K562 (cell line): ENCODE data around the gene SGCB. TPM values are rescaled to one million over a fixed set of nuclear protein-coding genes. Genes with fewer than 3 reads are reported as not detected.

Source experiments
- ATAC-seq: fragments of 200-7000 bp; cut with Tn5 transposase; 3 replicates; pipeline ENCODE4 v1.9.1; 2020; ENCODE audit warnings: moderate library complexity
- BruUV-seq: library from RNA; stranded (reverse); fragments of 400-500 nt; replicated peaks from 2 replicates; lab custom pipeline; 2021; lab: Mats Ljungman, UMichigan
- CTCF ChIA-PET: fragments of 300-600 bp; formaldehyde crosslinking; extraction: SDS; loops from one replicate; lab custom pipeline; 2021; ENCODE audit warnings: low intra/inter-chr PET ratio; lab: Yijun Ruan, JAX
- POLR2A ChIA-PET: fragments of 300-600, 350-650 bp; sonication (Branson Sonifier 250); formaldehyde crosslinking; extraction: SDS; loops from one replicate; lab custom pipeline; 2021; ENCODE audit warnings: antibody characterized with exemption, inconsistent platforms; lab: Yijun Ruan, JAX
- DNase-seq, 4 experiments: peaks; one replicate each; pipeline versions ENCODE4 v3.0.0 to v3.0.0-alpha.2; 2011 to 2018; ENCODE audit warnings: low spot score in 3 of 4, mixed read lengths in 3 of 4; ENCODE audit errors: extremely low read depth in 1 of 4
- FAIRE-seq: peaks from 2 replicates; lab custom pipeline; 2011; peaks lifted over from hg19 to GRCh38; lab: Jason Lieb, UNC
- H2AFZ ChIP-seq: 2 replicates; pipeline ENCODE4 v1.6.0; 2011; ENCODE audit warnings: low read depth, low read length, control low read depth, inconsistent platforms
- H3K27ac ChIP-seq: fragments of 200-600 bp; 3 replicates; pipeline ENCODE4 v1.8.0; 2011; ENCODE audit warnings: low read depth, mild to moderate bottlenecking, control low read depth, inconsistent platforms, low read length, moderate library complexity, mixed read lengths; ENCODE audit errors: extremely low read depth
- H3K27me3 ChIP-seq, 2 experiments: fragments of 300-600 bp in 1 of 2; 2 replicates in 1 of 2; 3 replicates in 1 of 2; pipeline versions ENCODE4 v1.6.0 to v1.8.0; 2011; ENCODE audit warnings: inconsistent platforms in 2 of 2, low read length in 2 of 2, mild to moderate bottlenecking in 1 of 2, mixed read lengths in 1 of 2, moderate library complexity in 1 of 2; ENCODE audit not compliant: control insufficient read depth in 2 of 2, insufficient read depth in 2 of 2
- H3K36me3 ChIP-seq: fragments of 300-600 bp; 3 replicates; pipeline ENCODE4 v1.8.0; 2011; ENCODE audit warnings: mild to moderate bottlenecking, low read length, inconsistent platforms; ENCODE audit not compliant: control insufficient read depth, insufficient read depth
- H3K4me1 ChIP-seq, 2 experiments: fragments of 200-600 bp in 1 of 2; replicated peaks in 1 of 2; 2 replicates in 1 of 2; 3 replicates in 1 of 2; pipeline versions ENCODE4 v1.5.1 to v1.8.0; 2011; ENCODE audit warnings: inconsistent platforms in 2 of 2, low read length in 2 of 2, mild to moderate bottlenecking in 1 of 2, mixed read lengths in 1 of 2, moderate library complexity in 1 of 2; ENCODE audit not compliant: control insufficient read depth in 2 of 2, insufficient read depth in 2 of 2
- H3K4me2 ChIP-seq: 2 replicates; pipeline ENCODE4 v1.6.1; 2011; ENCODE audit warnings: low read length, control low read depth, inconsistent platforms, mixed read lengths; ENCODE audit not compliant: insufficient read depth
- H3K4me3 ChIP-seq: fragments of 200-600 bp; sonication (generic), shearing (Covaris generic); 2 replicates; pipeline ENCODE4 v1.5.1; 2016; ENCODE audit warnings: control low read depth, inconsistent platforms
- H3K79me2 ChIP-seq: fragments of 200-600 bp; 3 replicates; pipeline ENCODE4 v1.8.0; 2011; ENCODE audit warnings: low read length, inconsistent platforms; ENCODE audit not compliant: control insufficient read depth, insufficient read depth
- H3K9ac ChIP-seq, 2 experiments: 2 replicates each; pipeline versions ENCODE4 v1.6.0 to v1.6.1; 2011; ENCODE audit warnings: low read depth in 2 of 2, low read length in 2 of 2, control low read depth in 1 of 2, inconsistent platforms in 1 of 2, mild to moderate bottlenecking in 1 of 2, mixed read lengths in 1 of 2; ENCODE audit not compliant: insufficient read depth in 1 of 2
- H3K9me1 ChIP-seq: one replicate; pipeline ENCODE4 v1.6.0; 2011; ENCODE audit warnings: inconsistent platforms, mild to moderate bottlenecking, low read length, moderate library complexity; ENCODE audit not compliant: control insufficient read depth, insufficient read depth
- H3K9me3 ChIP-seq: replicated peaks from 2 replicates; pipeline ENCODE4 v1.5.1; 2011; ENCODE audit warnings: low read depth, low read length, inconsistent platforms; ENCODE audit not compliant: control insufficient read depth, insufficient read depth
- H4K20me1 ChIP-seq: replicated peaks from 2 replicates; pipeline ENCODE4 v1.6.1; 2011; ENCODE audit warnings: low read length, inconsistent platforms, mixed read lengths; ENCODE audit not compliant: control insufficient read depth, insufficient read depth
- CBX2 ChIP-seq: fragments of 200-600 bp; sonication (generic); IDR thresholded peaks from one replicate; pipeline ENCODE4 v1.6.1; 2012; ENCODE audit warnings: mild to moderate bottlenecking, low read length, inconsistent platforms; ENCODE audit not compliant: insufficient read depth, poor library complexity, severe bottlenecking
- CEBPZ ChIP-seq: fragments of 150-350 bp; IDR thresholded peaks from 2 replicates; pipeline ENCODE4 v1.6.1; 2014; ENCODE audit warnings: low read depth, mild to moderate bottlenecking, low read length, borderline replicate concordance
- ESRRB ChIP-seq: fragments of 250-450 bp; sonication (Bioruptor Pico); IDR thresholded peaks from 2 replicates; pipeline ENCODE4 v1.5.0; 2020; ENCODE audit warnings: mild to moderate bottlenecking, moderate library complexity, borderline replicate concordance
- LARP7 ChIP-seq: fragments of 450-650 bp; IDR thresholded peaks from 2 replicates; pipeline ENCODE4 v1.6.1; 2016
- MTA3 ChIP-seq: fragments of 450-650 bp; formaldehyde crosslinking; IDR thresholded peaks from 2 replicates; pipeline ENCODE4 v1.6.1; 2017; ENCODE audit warnings: mild to moderate bottlenecking, borderline replicate concordance
- PHF20 ChIP-seq: fragments of 450-650 bp; IDR thresholded peaks from 2 replicates; pipeline ENCODE4 v1.6.1; 2018; ENCODE audit not compliant: partially characterized antibody
- RCOR1 ChIP-seq, 2 experiments: IDR thresholded peaks; 2 replicates each; pipeline ENCODE4 v1.6.1; 2012; ENCODE audit warnings: low read depth in 2 of 2, low read length in 2 of 2, borderline replicate concordance in 1 of 2, improper control_type of control experiment in 1 of 2
- SIX5 ChIP-seq, 2 experiments: IDR thresholded peaks; 2 replicates each; pipeline ENCODE4 v1.6.1; 2011; ENCODE audit warnings: low read length in 2 of 2, borderline replicate concordance in 1 of 2, low read depth in 1 of 2, mild to moderate bottlenecking in 1 of 2, moderate library complexity in 1 of 2; ENCODE audit not compliant: insufficient read depth in 1 of 2
- SMARCE1 ChIP-seq: fragments of 450-650 bp; IDR thresholded peaks from 2 replicates; pipeline ENCODE4 v1.7.1; 2016; ENCODE audit warnings: mild to moderate bottlenecking
- WHSC1 ChIP-seq: IDR thresholded peaks from one replicate; pipeline ENCODE4 v1.6.1; 2012; ENCODE audit warnings: low read length, control low read depth, inconsistent platforms
- ZNF444 ChIP-seq: fragments of 250-450 bp; sonication (Bioruptor Pico); IDR thresholded peaks from 2 replicates; pipeline ENCODE4 v1.4.0; 2020; ENCODE audit warnings: mild to moderate bottlenecking, moderate library complexity
- WGBS: fragments of 100-300 bp; shearing (Covaris generic); methylation state at CpG from one replicate; pipeline ENCODE4 v1.1.6; 2016; ENCODE audit warnings: low coverage, mixed read lengths; ENCODE audit not compliant: insufficient coverage; ENCODE audit errors: missing lambda C conversion rate; 5-methylcytosine and 5-hydroxymethylcytosine counted together
- in situ Hi-C: fragments of 300-500 bp; cut with MboI; formaldehyde crosslinking; loops from 4 replicates; pipeline ENCODE4 v1.15.0; 2018; ENCODE audit warnings: inconsistent platforms, mixed read lengths
- intact Hi-C: fragments of 100-400 bp; cut with micrococcal nuclease; formaldehyde crosslinking; loops from 2 replicates; pipeline ENCODE4 v1.14.2; 2022
- polyA plus RNA-seq, 8 experiments: library from polyadenylated mRNA; depleted of rRNA in 4 of 8; stranded (reverse) in 5 of 8; unstranded in 3 of 8; fragments of >200 nt; fragmentation: Nextera tagmentation in 2 of 8; fragmentation: Illumina TruSeq in 1 of 8; extraction: Ambion mirVana in 2 of 8; extraction: Trizol in 1 of 8; gene quantifications; 2 replicates each; pipeline versions ENCODE4 v1.2.1 to v1.2.3, GENCODE V29; 2011 to 2014; ENCODE audit warnings: inconsistent platforms in 1 of 8, missing spikeins in 1 of 8
- total RNA-seq, 7 experiments: library from RNA; depleted of rRNA in 6 of 7; stranded (reverse); fragments of >200 nt in 6 of 7; fragmentation: Illumina TruSeq in 2 of 7; extraction: Trizol in 2 of 7; gene quantifications; 2 replicates each; pipeline versions ENCODE4 v1.2.1 to v1.2.3, GENCODE V29; 2011 to 2021; ENCODE audit warnings: low replicate concordance in 1 of 7
- TF ChIP-seq, protein P1 (sequence below): fragments of 250-450 bp; sonication (Bioruptor Pico); IDR thresholded peaks from 2 replicates; pipeline ENCODE4 v1.4.0; 2020; ENCODE audit warnings: mild to moderate bottlenecking, moderate library complexity
- TF ChIP-seq, protein P2 (sequence below): fragments of 250-450 bp; sonication (Bioruptor Pico); IDR thresholded peaks from 2 replicates; pipeline ENCODE4 v1.8.0; 2022; ENCODE audit warnings: moderate library complexity, mild to moderate bottlenecking, inconsistent platforms
- TF ChIP-seq, protein P3 (sequence below): fragments of 250-450 bp; sonication (Bioruptor Pico); IDR thresholded peaks from 2 replicates; pipeline ENCODE4 v1.8.0; 2022; ENCODE audit warnings: moderate library complexity, mild to moderate bottlenecking, inconsistent platforms

SGCB gene
- total and polyA plus RNA-seq, 9 of the 15 experiments (the other 6 are each of a cell fraction or from before 2014, with no cell fraction given): 0.01 to 0.20 (median 0.07) TPM; not detected in 3

- H2AFZ ChIP-seq: no peak overlapping the region
- no peaks in the 10 kb centered on the region for H3K4me1 ChIP-seq
- CTCF ChIA-PET: interaction anchor here (0.5 to 1.7 kb wide), 3 partner anchors 155 to 823 kb away, joined by 3 to 9 read pairs (median 3); no protein-coding TSS in a partner anchor
- ATAC-seq (no peak), FAIRE-seq (no peak), DNase-seq (no peak)
- H3K27me3 ChIP-seq: no peaks in the 10 kb centered on the region
- in situ Hi-C loops (no loop called here), intact Hi-C loops (no loop called here)
- POLR2A ChIA-PET: no interaction called here
- no peak overlapping the region for H3K9ac ChIP-seq
- no peak overlapping the region for H3K27ac ChIP-seq
- no peaks in the 10 kb centered on the region for H3K36me3 ChIP-seq
- no peaks in the 10 kb centered on the region for H3K79me2 ChIP-seq
- no TSS peak for BruUV-seq
- no peaks in the 10 kb centered on the region for H4K20me1 ChIP-seq
- H3K4me2 ChIP-seq: no peak overlapping the region
- H3K9me3 ChIP-seq: no peaks in the 10 kb centered on the region
- H3K4me3 ChIP-seq: no peak overlapping the region
- no peaks in the 10 kb centered on the region for H3K9me1 ChIP-seq
- 0% methylated on average over 1 of the region's 1 CpG for WGBS
- TF ChIP-seq SMARCE1: no peak
- TF ChIP-seq PHF20: no peak
- TF ChIP-seq LARP7: no peak
- no peak for TF ChIP-seq RCOR1 (IDR thresholded peaks at IDR 0.05; ENCODE audit: borderline replicate concordance in 1 of 2, low read depth in 2 of 2, low read length in 2 of 2)
- TF ChIP-seq WHSC1: no peak
- TF ChIP-seq, protein P1, sequence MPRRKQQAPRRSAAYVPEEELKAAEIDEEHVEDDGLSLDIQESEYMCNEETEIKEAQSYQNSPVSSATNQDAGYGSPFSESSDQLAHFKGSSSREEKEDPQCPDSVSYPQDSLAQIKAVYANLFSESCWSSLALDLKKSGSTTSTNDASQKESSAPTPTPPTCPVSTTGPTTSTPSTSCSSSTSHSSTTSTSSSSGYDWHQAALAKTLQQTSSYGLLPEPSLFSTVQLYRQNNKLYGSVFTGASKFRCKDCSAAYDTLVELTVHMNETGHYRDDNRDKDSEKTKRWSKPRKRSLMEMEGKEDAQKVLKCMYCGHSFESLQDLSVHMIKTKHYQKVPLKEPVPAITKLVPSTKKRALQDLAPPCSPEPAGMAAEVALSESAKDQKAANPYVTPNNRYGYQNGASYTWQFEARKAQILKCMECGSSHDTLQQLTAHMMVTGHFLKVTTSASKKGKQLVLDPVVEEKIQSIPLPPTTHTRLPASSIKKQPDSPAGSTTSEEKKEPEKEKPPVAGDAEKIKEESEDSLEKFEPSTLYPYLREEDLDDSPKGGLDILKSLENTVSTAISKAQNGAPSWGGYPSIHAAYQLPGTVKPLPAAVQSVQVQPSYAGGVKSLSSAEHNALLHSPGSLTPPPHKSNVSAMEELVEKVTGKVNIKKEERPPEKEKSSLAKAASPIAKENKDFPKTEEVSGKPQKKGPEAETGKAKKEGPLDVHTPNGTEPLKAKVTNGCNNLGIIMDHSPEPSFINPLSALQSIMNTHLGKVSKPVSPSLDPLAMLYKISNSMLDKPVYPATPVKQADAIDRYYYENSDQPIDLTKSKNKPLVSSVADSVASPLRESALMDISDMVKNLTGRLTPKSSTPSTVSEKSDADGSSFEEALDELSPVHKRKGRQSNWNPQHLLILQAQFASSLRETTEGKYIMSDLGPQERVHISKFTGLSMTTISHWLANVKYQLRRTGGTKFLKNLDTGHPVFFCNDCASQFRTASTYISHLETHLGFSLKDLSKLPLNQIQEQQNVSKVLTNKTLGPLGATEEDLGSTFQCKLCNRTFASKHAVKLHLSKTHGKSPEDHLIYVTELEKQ: no peak
- TF ChIP-seq, protein P2, sequence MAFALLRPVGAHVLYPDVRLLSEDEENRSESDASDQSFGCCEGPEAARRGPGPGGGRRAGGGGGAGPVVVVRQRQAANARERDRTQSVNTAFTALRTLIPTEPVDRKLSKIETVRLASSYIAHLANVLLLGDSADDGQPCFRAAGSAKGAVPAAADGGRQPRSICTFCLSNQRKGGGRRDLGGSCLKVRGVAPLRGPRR: no peak
- no peak for TF ChIP-seq SIX5 (IDR thresholded peaks at IDR 0.05; ENCODE audit: borderline replicate concordance in 1 of 2, insufficient read depth in 1 of 2, low read depth in 1 of 2, low read length in 2 of 2)
- no peak for TF ChIP-seq ESRRB (CRISPR knock-in tag)
- TF ChIP-seq, protein P3, sequence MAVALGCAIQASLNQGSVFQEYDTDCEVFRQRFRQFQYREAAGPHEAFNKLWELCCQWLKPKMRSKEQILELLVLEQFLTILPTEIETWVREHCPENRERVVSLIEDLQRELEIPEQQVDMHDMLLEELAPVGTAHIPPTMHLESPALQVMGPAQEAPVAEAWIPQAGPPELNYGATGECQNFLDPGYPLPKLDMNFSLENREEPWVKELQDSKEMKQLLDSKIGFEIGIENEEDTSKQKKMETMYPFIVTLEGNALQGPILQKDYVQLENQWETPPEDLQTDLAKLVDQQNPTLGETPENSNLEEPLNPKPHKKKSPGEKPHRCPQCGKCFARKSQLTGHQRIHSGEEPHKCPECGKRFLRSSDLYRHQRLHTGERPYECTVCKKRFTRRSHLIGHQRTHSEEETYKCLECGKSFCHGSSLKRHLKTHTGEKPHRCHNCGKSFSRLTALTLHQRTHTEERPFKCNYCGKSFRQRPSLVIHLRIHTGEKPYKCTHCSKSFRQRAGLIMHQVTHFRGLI (CRISPR knock-in tag): no peak
- no peak for TF ChIP-seq CEBPZ
- TF ChIP-seq ZNF444 (CRISPR knock-in tag): no peak
- TF ChIP-seq CBX2: no peak
- TF ChIP-seq MTA3: no peak
These were observed 23.2 kb downstream of the SGCB start for GRCh38 chr4:52014903-52015302.
